Transverse colon (tissue), 4 donors: Measurements from ENCODE around the gene KIF3A. TPM values are rescaled to one million over a fixed set of nuclear protein-coding genes. Genes with fewer than 3 reads are reported as not detected.

ENCODE experiments used
- DNase-seq: peaks from one replicate; pipeline ENCODE4 v3.0.0-alpha.2; 2019
- H3K27ac ChIP-seq, 4 donors: fragments of 200-600 bp; sonication (generic); 2 replicates each; pipeline ENCODE4 v1.5.1; 2016 to 2018; ENCODE audit warnings: inconsistent platforms in 4 of 4
- H3K27me3 ChIP-seq: fragments of 200-600 bp; sonication (generic); 2 replicates; pipeline ENCODE4 v1.5.1; 2017; ENCODE audit warnings: inconsistent platforms
- H3K36me3 ChIP-seq, 4 donors: fragments of 200-600 bp; sonication (generic); 2 replicates each; pipeline ENCODE4 v1.5.1; 2017 to 2019; ENCODE audit warnings: inconsistent platforms in 4 of 4
- H3K4me1 ChIP-seq, 4 donors: fragments of 200-600 bp; sonication (generic); 2 replicates each; pipeline ENCODE4 v1.5.1; 2017 to 2020; ENCODE audit warnings: inconsistent platforms in 4 of 4
- H3K4me3 ChIP-seq, 4 donors: fragments of 200-600 bp; sonication (generic); 1 replicate in 1 of 4; 2 replicates in 3 of 4; pipeline versions ENCODE4 v1.5.1 to v1.6.1; 2017 to 2019; ENCODE audit warnings: inconsistent platforms in 4 of 4
- H3K9me3 ChIP-seq, 2 donors: fragments of 200-600 bp; sonication (generic); 2 replicates each; pipeline ENCODE4 v1.5.1; 2017 to 2019; ENCODE audit warnings: inconsistent platforms in 2 of 2
- CTCF ChIP-seq, 5 experiments: fragments of 200-600 bp in 3 of 5; fragments of 450-650 bp in 2 of 5; sonication (generic) in 3 of 5; IDR thresholded peaks; 1 replicate in 2 of 5; 2 replicates in 3 of 5; pipeline ENCODE4 v1.5.1; 2016 to 2017; ENCODE audit warnings: antibody characterized with exemption in 5 of 5, inconsistent platforms in 3 of 5, mild to moderate bottlenecking in 2 of 5, moderate library complexity in 1 of 5
- EP300 ChIP-seq: sonication (generic); formaldehyde crosslinking; IDR thresholded peaks from one replicate; pipeline ENCODE4 v1.6.1; 2017; ENCODE audit warnings: antibody characterized with exemption, low read depth
- POLR2A ChIP-seq: fragments of 450-650 bp; IDR thresholded peaks from one replicate; pipeline ENCODE4 v1.6.1; 2016; ENCODE audit warnings: antibody characterized with exemption, mild to moderate bottlenecking, moderate library complexity
- POLR2AphosphoS5 ChIP-seq, 3 donors: sonication (generic); formaldehyde crosslinking; IDR thresholded peaks; one replicate each; pipeline ENCODE4 v1.6.1; 2016; ENCODE audit warnings: antibody characterized with exemption in 3 of 3
- WGBS, 2 donors: methylation state at CpG; one replicate each; pipeline ENCODE4 v1.1.5; 2018; ENCODE audit warnings: low coverage in 1 of 2; 5-methylcytosine and 5-hydroxymethylcytosine counted together
- in situ Hi-C, 4 donors: fragments of 200-750 bp; cut with MboI; loops; one replicate each; pipeline versions ENCODE4 v1.15.0 to v1.15.1; 2017; ENCODE audit warnings: low sequenced_read_pairs in 3 of 4, low pct_ligation_motif_present in 1 of 4, low pct_unique_long_range_greater_than_20kb in 1 of 4
- intact Hi-C: fragments of 100-400 bp; cut with DNase I; formaldehyde crosslinking; loops from one replicate; pipeline ENCODE4 v1.15.1; 2023; ENCODE audit warnings: low total_unique reads
- total RNA-seq, 4 donors: library from RNA; depleted of rRNA; stranded (reverse); fragments of >200 nt; gene quantifications; one replicate each; pipeline ENCODE4 v1.1.0, GENCODE V29; 2016

The KIF3A gene
- total RNA-seq, 4 donors from 2014 or later, result 1.9 to 7.0 (median 2.8) TPM

DNA sequence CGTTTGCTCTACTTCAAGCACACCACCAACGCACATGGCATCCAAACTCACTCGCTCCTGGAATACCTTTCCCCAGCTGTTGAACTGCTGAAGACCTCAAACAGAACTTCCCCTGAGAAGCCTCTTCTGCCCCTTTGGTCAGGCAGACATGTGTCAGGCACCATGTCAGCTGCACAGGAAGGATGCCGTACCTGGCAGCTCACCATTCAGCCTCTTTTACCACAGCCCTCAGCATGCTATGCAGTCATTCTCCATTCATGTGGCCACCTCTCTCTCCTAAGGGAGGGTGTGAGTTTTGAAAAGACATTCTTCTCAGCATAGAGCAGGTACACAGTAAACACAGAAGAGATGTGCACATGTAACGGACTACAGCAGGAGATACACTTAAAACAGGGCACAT is 49.4 kb downstream of the KIF3A start:
- H3K27ac ChIP-seq, result no peak overlapping the region
- H3K9me3 ChIP-seq, result no peaks in the 10 kb centered on the region
- WGBS, 2 donors, result 89 to 100% methylated on average over 1 to 5 of the region's 5 CpGs
- no peaks in the 10 kb centered on the region for H3K27me3 ChIP-seq
- no peaks in the 10 kb centered on the region for H3K36me3 ChIP-seq
- DNase-seq, result no peak
- TF ChIP-seq EP300 (no peak), POLR2AphosphoS5 (IDR thresholded peaks at IDR 0.05) (no peak), CTCF (IDR thresholded peaks at IDR 0.05) (no peak), POLR2A (no peak)
- H3K4me3 ChIP-seq, result no peak overlapping the region
- in situ Hi-C loops (no loop called here), intact Hi-C loops (no loop called here)
- no peaks in the 10 kb centered on the region for H3K4me1 ChIP-seq

- DNase-seq, result no peak
- Histone ChIP-seq H3K27ac (no peak overlapping the region), H3K4me1 (no peaks in the 10 kb centered on the region), H3K4me3 (no peak overlapping the region), H3K36me3 (no peaks in the 10 kb centered on the region), H3K27me3 (no peaks in the 10 kb centered on the region), H3K9me3 (no peaks in the 10 kb centered on the region)
- WGBS, 2 donors, result 90 to 100% methylated on average over 3 of the region's 3 CpGs
- TF ChIP-seq EP300, result no peak
- no peak for TF ChIP-seq POLR2AphosphoS5 (IDR thresholded peaks at IDR 0.05)
- TF ChIP-seq POLR2A, result no peak
- no peak for TF ChIP-seq CTCF (IDR thresholded peaks at IDR 0.05)
- intact Hi-C loops (no loop called here), in situ Hi-C loops (no loop called here)
Measured at GRCh38 chr5:132686193-132686592, 51.2 kb downstream of the KIF3A start.

- TF ChIP-seq POLR2A, result no peak
- no peak for TF ChIP-seq EP300
- TF ChIP-seq CTCF (IDR thresholded peaks at IDR 0.05), result no peak
- TF ChIP-seq POLR2AphosphoS5 (IDR thresholded peaks at IDR 0.05), result no peak
- Histone ChIP-seq H3K4me3 (no peak overlapping the region), H3K4me1 (no peaks in the 10 kb centered on the region), H3K9me3 (no peaks in the 10 kb centered on the region), H3K27me3 (no peaks in the 10 kb centered on the region), H3K36me3 (no peaks in the 10 kb centered on the region), H3K27ac (no peak overlapping the region)
- intact Hi-C loops, result no loop called here
- in situ Hi-C loops, result no loop called here
- WGBS, 2 donors, result 74 to 90% methylated on average over 5 to 12 of the region's 12 CpGs
- DNase-seq, result no peak
Measured at GRCh38 chr5:132684922-132685720, 52.2 kb downstream of the KIF3A start.

DNA sequence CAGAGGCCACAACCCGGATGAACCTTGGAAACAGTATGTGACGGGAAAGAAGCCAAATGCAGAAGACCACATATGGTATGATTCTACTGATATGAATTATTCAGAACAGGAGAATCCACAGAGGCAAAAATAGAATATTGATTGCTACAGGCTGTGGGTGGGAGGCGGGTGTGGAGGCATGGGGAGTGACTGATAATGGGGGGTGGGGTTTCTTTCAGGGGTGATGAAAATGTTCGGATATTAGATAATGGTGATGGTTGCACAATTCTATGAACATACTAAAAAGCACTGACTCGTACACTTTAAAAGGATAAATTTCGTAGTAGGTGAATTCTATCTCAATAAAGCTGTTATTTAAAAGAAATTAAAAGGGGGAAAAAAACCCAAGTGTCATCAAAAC is 52.9 kb downstream of the KIF3A start:
- H3K9me3 ChIP-seq, result no peaks in the 10 kb centered on the region
- in situ Hi-C loops, result no loop called here
- H3K27me3 ChIP-seq, result no peaks in the 10 kb centered on the region
- DNase-seq, result no peak
- intact Hi-C loops, result no loop called here
- H3K4me1 ChIP-seq, result no peaks in the 10 kb centered on the region
- no peak overlapping the region for H3K4me3 ChIP-seq
- TF ChIP-seq POLR2A (no peak), POLR2AphosphoS5 (IDR thresholded peaks at IDR 0.05) (no peak), EP300 (no peak), CTCF (IDR thresholded peaks at IDR 0.05) (no peak)
- H3K27ac ChIP-seq, result no peak overlapping the region
- WGBS, 2 donors, result 85 to 91% methylated on average over 6 of the region's 6 CpGs
- no peaks in the 10 kb centered on the region for H3K36me3 ChIP-seq
